Naive B cell (primary cell): Measurements from ENCODE around the gene AIG1. TPM values are rescaled to one million over a fixed set of nuclear protein-coding genes. Genes with fewer than 3 reads are reported as not detected.

Source experiments
- ATAC-seq, 2 donors: fragments of 150-1000 bp; cut with Tn5 transposase; 2 replicates each; pipeline ENCODE4 v1.10.0; 2021; ENCODE audit warnings: low read depth in 2 of 2, mild to moderate bottlenecking in 2 of 2, moderate library complexity in 2 of 2
- DNase-seq: peaks from one replicate; pipeline ENCODE4 v3.0.0; 2022
- H3K27ac Mint-ChIP-seq, 6 donors: one replicate each; pipeline ENCODE4 v1.8.0; 2020 to 2022; ENCODE audit warnings: mild to moderate bottlenecking in 6 of 6, mixed read lengths in 6 of 6, moderate library complexity in 5 of 6, inconsistent platforms in 2 of 6
- H3K27me3 Mint-ChIP-seq, 3 donors: one replicate each; pipeline ENCODE4 v1.8.0; 2021 to 2022; ENCODE audit warnings: mixed read lengths in 3 of 3, mild to moderate bottlenecking in 1 of 3
- H3K36me3 Mint-ChIP-seq, 2 donors: one replicate each; pipeline ENCODE4 v1.8.0; 2020 to 2022; ENCODE audit warnings: mixed read lengths in 2 of 2, inconsistent platforms in 1 of 2, mild to moderate bottlenecking in 1 of 2
- H3K4me1 Mint-ChIP-seq, 3 donors: one replicate each; pipeline ENCODE4 v1.8.0; 2020 to 2022; ENCODE audit warnings: mixed read lengths in 3 of 3, inconsistent platforms in 1 of 3, mild to moderate bottlenecking in 1 of 3, moderate library complexity in 1 of 3
- H3K4me3 Mint-ChIP-seq, 8 donors: one replicate each; pipeline ENCODE4 v1.8.0; 2020 to 2022; ENCODE audit warnings: mild to moderate bottlenecking in 8 of 8, mixed read lengths in 8 of 8, moderate library complexity in 8 of 8, inconsistent platforms in 2 of 8
- H3K9me3 Mint-ChIP-seq, 7 donors: one replicate each; pipeline ENCODE4 v1.8.0; 2020 to 2022; ENCODE audit warnings: mixed read lengths in 7 of 7, mild to moderate bottlenecking in 5 of 7, inconsistent platforms in 2 of 7, moderate library complexity in 1 of 7
- polyA plus RNA-seq, 6 donors: library from polyadenylated mRNA; unstranded; fragments of 300-500 nt; fragmentation: Illumina TruSeq; gene quantifications; one replicate each; pipeline ENCODE4 v1.2.3, GENCODE V29; 2021; ENCODE audit warnings: low read depth in 6 of 6

The AIG1 gene
- polyA plus RNA-seq, 6 donors from 2014 or later = 8.2 to 14.7 (median 12.3) TPM

DNA sequence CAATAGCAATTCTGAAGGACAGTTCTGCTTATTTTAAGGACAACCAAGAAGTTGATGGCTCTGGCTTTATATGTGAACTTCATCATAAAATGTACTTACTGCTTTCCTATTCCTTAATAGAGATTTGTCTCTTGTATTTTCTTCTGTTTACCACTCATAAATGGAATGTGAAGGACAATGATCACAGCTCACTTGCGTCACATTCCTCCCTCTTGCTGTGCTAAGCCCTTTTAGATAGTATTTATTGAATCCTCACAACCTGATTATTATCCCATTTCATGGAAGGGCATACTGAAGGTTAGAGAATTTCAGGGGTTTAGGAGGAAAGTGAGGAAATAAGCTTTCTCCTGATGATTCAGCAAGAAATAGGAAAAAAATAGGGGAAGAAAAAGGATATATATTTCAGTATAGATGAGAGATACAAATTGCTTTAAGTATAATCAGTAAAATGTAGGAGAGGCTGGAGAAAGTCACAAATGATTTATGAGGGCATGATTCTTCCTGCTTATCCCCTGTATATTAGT lies 132.9 kb downstream of the AIG1 start:
- DNase-seq (no peak), ATAC-seq (no peak)
- H3K4me3 Mint-ChIP-seq = no peak overlapping the region
- H3K27me3 Mint-ChIP-seq = no peaks in the 10 kb centered on the region
- H3K4me1 Mint-ChIP-seq = no peaks in the 10 kb centered on the region
- no peaks in the 10 kb centered on the region for H3K36me3 Mint-ChIP-seq
- no peaks in the 10 kb centered on the region for H3K9me3 Mint-ChIP-seq
- H3K27ac Mint-ChIP-seq = no peak overlapping the region

DNA sequence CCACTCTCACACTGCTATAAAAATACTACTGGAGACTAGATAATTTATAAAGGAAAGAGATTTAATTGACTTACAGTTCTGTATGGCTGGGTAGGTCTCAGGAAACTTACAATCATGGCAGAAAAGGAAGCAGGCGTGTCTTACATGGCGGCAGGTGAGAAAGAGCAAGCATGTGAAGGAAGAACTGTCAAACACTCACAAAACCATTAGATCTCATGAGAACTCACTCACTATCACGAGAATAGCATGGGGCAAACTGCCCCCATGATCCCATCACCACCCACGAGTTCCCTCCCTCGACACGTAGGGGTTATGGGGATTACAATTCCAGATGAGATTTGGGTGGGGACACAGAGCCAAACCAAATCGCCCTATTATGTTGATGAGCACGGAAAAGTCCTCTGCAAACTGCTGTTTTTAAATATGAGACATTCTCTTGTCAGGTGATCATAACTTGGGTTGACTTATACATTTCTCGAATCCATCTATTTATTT lies 133.5 kb downstream of the AIG1 start:
- no peaks in the 10 kb centered on the region for H3K27me3 Mint-ChIP-seq
- no peak overlapping the region for H3K4me3 Mint-ChIP-seq
- H3K36me3 Mint-ChIP-seq = no peaks in the 10 kb centered on the region
- H3K27ac Mint-ChIP-seq = no peak overlapping the region
- DNase-seq (no peak), ATAC-seq (no peak)
- no peaks in the 10 kb centered on the region for H3K4me1 Mint-ChIP-seq
- no peaks in the 10 kb centered on the region for H3K9me3 Mint-ChIP-seq

DNA sequence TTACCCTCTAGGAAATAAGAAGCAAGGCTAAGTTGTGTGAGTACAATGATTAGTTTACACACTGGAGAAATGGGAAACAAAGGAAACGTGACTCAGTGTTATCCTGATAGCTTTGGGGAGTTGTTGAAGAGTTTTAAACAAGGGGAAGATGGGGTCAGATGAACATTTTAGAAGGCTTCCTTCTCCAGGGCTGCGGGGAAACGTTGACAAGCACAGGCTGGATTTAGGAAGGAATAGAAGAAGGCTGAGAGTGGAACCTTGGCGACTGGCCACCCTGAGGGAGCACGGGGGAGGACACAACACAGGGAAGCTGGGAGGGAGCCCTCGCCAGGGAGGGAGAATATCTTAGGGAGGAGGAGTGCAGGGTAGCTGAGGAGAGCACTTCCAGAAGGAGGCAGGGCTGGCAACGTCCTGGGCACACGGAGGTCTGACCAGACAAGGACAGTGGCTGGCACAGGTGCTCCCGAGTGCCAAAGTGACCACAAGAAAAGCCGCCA lies 134.7 kb downstream of the AIG1 start:
- no peaks in the 10 kb centered on the region for H3K36me3 Mint-ChIP-seq
- no peak for ATAC-seq
- peak overlapping the region in 1 of 8 donors; percentile 21 for H3K4me3 Mint-ChIP-seq
- H3K27ac Mint-ChIP-seq = no peak overlapping the region
- no peaks in the 10 kb centered on the region for H3K9me3 Mint-ChIP-seq
- H3K27me3 Mint-ChIP-seq = no peaks in the 10 kb centered on the region
- no peak for DNase-seq
- no peaks in the 10 kb centered on the region for H3K4me1 Mint-ChIP-seq

- no peaks in the 10 kb centered on the region for H3K27me3 Mint-ChIP-seq
- ATAC-seq (no peak), DNase-seq (no peak)
- no peak overlapping the region for H3K4me3 Mint-ChIP-seq
- H3K4me1 Mint-ChIP-seq = no peaks in the 10 kb centered on the region
- no peaks in the 10 kb centered on the region for H3K36me3 Mint-ChIP-seq
- no peak overlapping the region for H3K27ac Mint-ChIP-seq
- no peaks in the 10 kb centered on the region for H3K9me3 Mint-ChIP-seq
Measured at GRCh38 chr6:143196525-143197225, 136.0 kb downstream of the AIG1 start.

DNA sequence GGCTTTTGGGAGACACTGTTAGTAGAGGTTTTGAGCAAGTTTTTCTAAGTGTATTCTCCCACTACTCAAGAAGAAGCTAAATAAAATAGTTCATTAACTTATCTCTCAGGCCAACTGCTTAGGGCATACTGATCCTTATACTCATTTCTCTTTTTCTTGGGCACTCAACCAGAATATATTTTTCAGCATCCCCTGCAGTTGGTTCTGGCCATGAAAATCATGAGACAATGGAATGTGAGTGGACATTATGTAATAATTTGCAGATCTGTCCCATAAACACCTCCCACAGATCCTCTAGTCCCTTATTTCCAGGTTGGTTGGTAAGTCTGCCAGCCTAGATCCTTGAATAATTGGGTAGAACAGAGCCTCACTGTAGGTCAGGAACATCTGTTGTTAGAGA lies 136.7 kb downstream of the AIG1 start:
- ATAC-seq (no peak), DNase-seq (no peak)
- no peaks in the 10 kb centered on the region for H3K36me3 Mint-ChIP-seq
- no peaks in the 10 kb centered on the region for H3K27me3 Mint-ChIP-seq
- no peak overlapping the region for H3K4me3 Mint-ChIP-seq
- no peak overlapping the region for H3K27ac Mint-ChIP-seq
- no peaks in the 10 kb centered on the region for H3K4me1 Mint-ChIP-seq
- H3K9me3 Mint-ChIP-seq = no peaks in the 10 kb centered on the region

- H3K4me3 Mint-ChIP-seq = no peak overlapping the region
- DNase-seq = no peak
- H3K4me1 Mint-ChIP-seq = no peaks in the 10 kb centered on the region
- H3K27me3 Mint-ChIP-seq = no peaks in the 10 kb centered on the region
- no peak for ATAC-seq
- peaks cover 0 to under 1% of the 10 kb centered on the region in 2 donors for H3K36me3 Mint-ChIP-seq
- H3K9me3 Mint-ChIP-seq = no peaks in the 10 kb centered on the region
- H3K27ac Mint-ChIP-seq = no peak overlapping the region
Measured at GRCh38 chr6:143198312-143198711, 137.6 kb downstream of the AIG1 start.

GRCh38 chr6:143199291-143199690 lies 138.6 kb downstream of the AIG1 start:
- H3K9me3 Mint-ChIP-seq = peaks cover 0 to 4% (median 0%) of the 10 kb centered on the region in 7 donors
- H3K27ac Mint-ChIP-seq = no peak overlapping the region
- no peak overlapping the region for H3K4me3 Mint-ChIP-seq
- no peak for ATAC-seq
- no peaks in the 10 kb centered on the region for H3K27me3 Mint-ChIP-seq
- H3K36me3 Mint-ChIP-seq = peaks cover 0 to 8% of the 10 kb centered on the region in 2 donors
- H3K4me1 Mint-ChIP-seq = no peaks in the 10 kb centered on the region
- DNase-seq = no peak

DNA sequence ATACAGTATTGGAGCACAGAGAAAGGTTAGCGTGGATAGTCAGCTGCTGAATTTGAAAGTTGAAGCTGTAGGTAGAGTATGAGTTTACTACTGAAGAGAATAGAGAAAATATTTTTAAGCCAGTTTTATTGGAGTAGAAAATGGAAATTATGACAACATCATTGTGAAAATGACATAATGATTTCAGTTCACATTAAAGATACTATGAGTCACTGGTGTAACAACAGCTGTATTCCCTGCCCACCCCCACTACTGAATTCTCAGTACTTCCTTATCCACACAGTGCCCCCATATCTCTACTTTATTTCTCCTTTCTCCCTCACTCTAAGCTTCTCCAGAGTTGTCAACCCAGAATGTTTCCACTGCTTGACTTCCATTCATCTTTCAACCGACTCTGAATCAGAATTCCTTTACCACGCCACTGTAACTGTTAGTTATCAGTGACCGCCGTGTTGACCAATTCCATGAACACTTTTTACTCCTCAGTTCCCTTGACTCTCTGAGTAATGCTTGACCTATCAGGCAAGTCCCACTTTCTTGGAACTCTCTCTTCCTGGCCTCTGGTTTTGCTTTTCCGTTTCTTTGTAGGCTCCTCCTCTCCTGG lies 139.6 kb downstream of the AIG1 start:
- DNase-seq (no peak), ATAC-seq (no peak)
- no peak overlapping the region for H3K4me3 Mint-ChIP-seq
- H3K27ac Mint-ChIP-seq = peak overlapping the region in 1 of 6 donors; percentile 13
- H3K4me1 Mint-ChIP-seq = no peaks in the 10 kb centered on the region
- H3K36me3 Mint-ChIP-seq = peaks cover 0 to 8% of the 10 kb centered on the region in 2 donors
- H3K27me3 Mint-ChIP-seq = no peaks in the 10 kb centered on the region
- peaks cover 0 to 4% (median 0%) of the 10 kb centered on the region in 7 donors for H3K9me3 Mint-ChIP-seq

- Mint-ChIP-seq H3K4me1 (no peaks in the 10 kb centered on the region), H3K36me3 (peaks cover 0 to 8% of the 10 kb centered on the region in 2 donors), H3K9me3 (peaks cover 0 to 5% (median 2%) of the 10 kb centered on the region in 7 donors), H3K27me3 (no peaks in the 10 kb centered on the region), H3K27ac (peak overlapping the region in 1 of 6 donors; percentile 72), H3K4me3 (no peak overlapping the region)
- DNase-seq = no peak
- no peak for ATAC-seq
Measured at GRCh38 chr6:143204045-143204444, 143.4 kb downstream of the AIG1 start.

- Mint-ChIP-seq H3K9me3 (peaks cover 0 to 12% (median 5%) of the 10 kb centered on the region in 7 donors), H3K36me3 (peaks cover 0 to 16% of the 10 kb centered on the region in 2 donors), H3K27ac (no peak overlapping the region), H3K27me3 (no peaks in the 10 kb centered on the region), H3K4me3 (no peak overlapping the region), H3K4me1 (no peaks in the 10 kb centered on the region)
- ATAC-seq = no peak
- DNase-seq = no peak
Measured at GRCh38 chr6:143205131-143205535, 144.4 kb downstream of the AIG1 start.

GRCh38 chr6:143205585-143205984 lies 144.9 kb downstream of the AIG1 start:
- no peak overlapping the region for H3K27ac Mint-ChIP-seq
- DNase-seq (no peak), ATAC-seq (no peak)
- peaks cover 0 to 13% (median 5%) of the 10 kb centered on the region in 7 donors for H3K9me3 Mint-ChIP-seq
- H3K27me3 Mint-ChIP-seq = no peaks in the 10 kb centered on the region
- H3K4me3 Mint-ChIP-seq = no peak overlapping the region
- peaks cover 0 to 16% of the 10 kb centered on the region in 2 donors for H3K36me3 Mint-ChIP-seq
- no peaks in the 10 kb centered on the region for H3K4me1 Mint-ChIP-seq

GRCh38 chr6:143205991-143206390 lies 145.3 kb downstream of the AIG1 start:
- no peaks in the 10 kb centered on the region for H3K27me3 Mint-ChIP-seq

GRCh38 chr6:143206550-143206949 lies 145.9 kb downstream of the AIG1 start:
- Mint-ChIP-seq H3K27ac (no peak overlapping the region), H3K27me3 (no peaks in the 10 kb centered on the region), H3K9me3 (peaks cover 0 to 13% (median 5%) of the 10 kb centered on the region in 7 donors), H3K36me3 (peaks cover 0 to 16% of the 10 kb centered on the region in 2 donors), H3K4me3 (no peak overlapping the region), H3K4me1 (no peaks in the 10 kb centered on the region)
- DNase-seq = no peak
- ATAC-seq = no peak

More at GRCh38 chr6:143205991-143206390, 145.3 kb downstream of the AIG1 start:
- Mint-ChIP-seq H3K4me1 (no peaks in the 10 kb centered on the region), H3K36me3 (peaks cover 0 to 16% of the 10 kb centered on the region in 2 donors), H3K9me3 (peaks cover 0 to 13% (median 5%) of the 10 kb centered on the region in 7 donors), H3K27ac (no peak overlapping the region), H3K4me3 (no peak overlapping the region)
- no peak for ATAC-seq
- no peak for DNase-seq

DNA sequence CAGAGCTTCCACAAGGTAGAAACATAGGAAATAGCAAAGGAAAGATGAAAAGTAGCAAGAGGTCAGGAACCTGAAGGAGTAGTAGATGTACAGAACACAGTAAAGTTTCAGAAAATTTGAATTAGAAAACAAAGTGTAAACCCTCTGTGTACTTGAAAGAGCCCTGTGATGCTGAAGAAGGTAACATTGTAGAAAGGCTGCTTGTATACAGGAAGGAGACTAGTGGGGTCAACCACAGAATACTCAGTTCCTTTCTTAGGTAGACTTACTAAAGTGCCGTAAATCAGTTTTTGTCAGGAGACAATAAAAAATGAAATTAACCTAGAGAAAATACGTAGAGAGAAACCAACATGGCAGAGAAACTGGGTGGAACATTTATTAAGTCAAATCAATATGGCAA lies 149.7 kb downstream of the AIG1 start:
- H3K9me3 Mint-ChIP-seq = peaks cover 0 to 13% (median 4%) of the 10 kb centered on the region in 7 donors
- H3K4me3 Mint-ChIP-seq = no peak overlapping the region
- no peaks in the 10 kb centered on the region for H3K27me3 Mint-ChIP-seq
- ATAC-seq (no peak), DNase-seq (no peak)
- no peaks in the 10 kb centered on the region for H3K4me1 Mint-ChIP-seq
- peaks cover 0 to 14% of the 10 kb centered on the region in 2 donors for H3K36me3 Mint-ChIP-seq
- H3K27ac Mint-ChIP-seq = no peak overlapping the region
